ENCODE measurements around the gene FSCN2. TPM values are rescaled to one million over a fixed set of nuclear protein-coding genes. Genes with fewer than 3 reads are reported as not detected.

Gene FSCN2
- total RNA-seq, 1 experiment from 2014 or later = 2.9 TPM

DNA sequence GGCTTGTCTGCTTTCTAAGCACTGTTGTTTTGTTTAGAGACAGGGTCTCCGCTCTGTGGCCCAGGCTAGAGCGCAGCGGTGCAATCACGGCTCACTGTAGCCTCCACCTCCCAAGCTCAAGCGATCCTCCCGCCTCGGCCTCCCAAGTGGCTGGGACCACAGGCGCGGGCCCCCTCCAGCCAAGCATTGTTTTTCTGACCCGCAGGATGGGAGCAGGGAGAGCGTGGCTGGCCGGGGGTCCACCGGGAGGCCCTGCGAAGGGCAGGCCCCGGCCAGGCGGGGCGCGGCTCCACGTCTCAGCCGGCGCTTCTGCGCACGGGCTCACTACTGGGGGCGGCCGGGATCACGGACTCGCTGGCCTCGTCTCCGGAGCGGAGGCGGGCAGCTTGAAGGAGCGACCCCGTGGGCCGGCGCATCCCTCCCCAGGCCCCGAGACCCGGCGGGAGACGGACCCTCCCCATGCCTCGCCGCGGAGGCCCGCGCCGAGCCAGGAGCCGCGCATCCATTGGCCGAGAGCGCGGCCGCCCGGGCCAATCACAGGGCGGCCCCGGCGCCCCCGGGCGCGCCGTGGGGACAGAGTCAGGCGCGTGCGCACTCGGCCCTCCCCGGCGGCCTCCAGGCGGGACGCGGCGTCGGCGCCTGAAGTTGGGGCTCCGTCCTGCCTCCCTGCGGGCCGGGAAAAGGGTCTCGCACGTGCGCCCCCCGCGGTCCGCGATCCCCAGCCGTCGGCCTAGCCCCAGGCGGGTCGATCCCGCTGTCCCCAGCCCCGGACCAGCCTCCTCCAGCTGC is 40.5 kb upstream of the FSCN2 start:
- no peaks in the 10 kb centered on the region for H3K36me3 Mint-ChIP-seq (ENCODE audit: insufficient read depth, unreplicated experiment)
- no peaks in the 10 kb centered on the region for H3K9me3 ChIP-seq
- intact Hi-C loops (cut with micrococcal nuclease; ENCODE audit: unreplicated experiment) = no loop called here
- TF ChIP-seq, protein P1, sequence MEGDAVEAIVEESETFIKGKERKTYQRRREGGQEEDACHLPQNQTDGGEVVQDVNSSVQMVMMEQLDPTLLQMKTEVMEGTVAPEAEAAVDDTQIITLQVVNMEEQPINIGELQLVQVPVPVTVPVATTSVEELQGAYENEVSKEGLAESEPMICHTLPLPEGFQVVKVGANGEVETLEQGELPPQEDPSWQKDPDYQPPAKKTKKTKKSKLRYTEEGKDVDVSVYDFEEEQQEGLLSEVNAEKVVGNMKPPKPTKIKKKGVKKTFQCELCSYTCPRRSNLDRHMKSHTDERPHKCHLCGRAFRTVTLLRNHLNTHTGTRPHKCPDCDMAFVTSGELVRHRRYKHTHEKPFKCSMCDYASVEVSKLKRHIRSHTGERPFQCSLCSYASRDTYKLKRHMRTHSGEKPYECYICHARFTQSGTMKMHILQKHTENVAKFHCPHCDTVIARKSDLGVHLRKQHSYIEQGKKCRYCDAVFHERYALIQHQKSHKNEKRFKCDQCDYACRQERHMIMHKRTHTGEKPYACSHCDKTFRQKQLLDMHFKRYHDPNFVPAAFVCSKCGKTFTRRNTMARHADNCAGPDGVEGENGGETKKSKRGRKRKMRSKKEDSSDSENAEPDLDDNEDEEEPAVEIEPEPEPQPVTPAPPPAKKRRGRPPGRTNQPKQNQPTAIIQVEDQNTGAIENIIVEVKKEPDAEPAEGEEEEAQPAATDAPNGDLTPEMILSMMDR (IDR thresholded peaks at IDR 0.05; ENCODE audit: insufficient read depth in 1 of 2, low read depth in 1 of 2, low read length in 1 of 2, severe bottlenecking in 1 of 2, unreplicated experiment in 1 of 2) = no peak
- no peaks in the 10 kb centered on the region for H3K36me3 ChIP-seq (ENCODE audit: control insufficient read depth, insufficient read depth, low read length)
- H3K27me3 Mint-ChIP-seq (ENCODE audit: insufficient read depth, unreplicated experiment) = no peaks in the 10 kb centered on the region
- peak; percentile 79 to 92 for DNase-seq
- TSS peak; percentile 88 for BruUV-seq (replicated peaks)
- ChIA-PET CTCF (interaction anchor here (1.0 kb wide), 1 partner anchor 47 kb away, joined by 4 read pairs; no protein-coding TSS in a partner anchor), POLR2A (no interaction called here)
- H3K4me3 ChIP-seq (ENCODE audit: low read depth, low read length) = peak overlapping the region; percentile 89
- peaks cover 6% of the 10 kb centered on the region for H3K4me1 Mint-ChIP-seq (ENCODE audit: low read depth, unreplicated experiment)
- H3K4me1 ChIP-seq = peaks cover 22% of the 10 kb centered on the region
- H3K27me3 ChIP-seq (replicated peaks; ENCODE audit: control insufficient read depth, insufficient read depth, low read length) = no peaks in the 10 kb centered on the region
- H3K9me3 Mint-ChIP-seq (ENCODE audit: unreplicated experiment) = no peaks in the 10 kb centered on the region
- no peak overlapping the region for H3K27ac Mint-ChIP-seq (ENCODE audit: unreplicated experiment)
- H3K4me3 Mint-ChIP-seq (ENCODE audit: unreplicated experiment) = peak overlapping the region; percentile 53

DNA sequence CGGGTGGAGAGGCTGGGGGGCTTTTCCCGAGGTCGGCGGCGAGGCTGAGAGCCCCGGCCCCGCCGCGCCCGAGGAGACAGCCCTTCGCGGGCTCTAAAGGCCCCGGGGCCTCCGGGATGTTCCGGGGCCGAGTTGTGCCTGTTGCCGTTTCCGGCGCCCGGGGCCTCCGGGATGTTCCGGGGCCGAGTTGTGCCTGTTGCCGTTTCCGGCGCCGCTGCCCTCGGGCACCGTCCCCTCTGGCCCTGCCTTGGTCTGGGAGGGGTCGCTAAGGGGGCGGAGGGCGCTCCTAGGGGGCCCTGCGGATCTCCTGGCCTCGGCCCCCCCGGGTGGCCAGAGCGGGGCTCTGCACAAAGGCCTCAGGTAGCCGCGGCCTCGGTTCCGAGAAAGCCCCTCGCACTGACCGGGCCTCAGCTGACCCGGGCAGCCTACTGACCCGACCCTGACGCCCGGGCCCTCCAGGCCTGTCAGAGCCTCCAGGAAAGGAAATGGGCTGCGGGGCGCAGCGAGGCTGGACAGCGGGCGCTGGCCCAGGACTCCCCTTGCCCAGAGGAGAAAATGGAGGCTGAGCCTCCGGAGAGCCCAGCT is 39.8 kb upstream of the FSCN2 start:
- TSS peak; percentile 51 for BruUV-seq (replicated peaks)
- H3K9me3 ChIP-seq = no peaks in the 10 kb centered on the region
- no peaks in the 10 kb centered on the region for H3K27me3 Mint-ChIP-seq (ENCODE audit: insufficient read depth, unreplicated experiment)
- H3K4me1 ChIP-seq = peaks cover 19% of the 10 kb centered on the region
- intact Hi-C loops (cut with micrococcal nuclease; ENCODE audit: unreplicated experiment) = no loop called here
- H3K36me3 ChIP-seq (ENCODE audit: control insufficient read depth, insufficient read depth, low read length) = no peaks in the 10 kb centered on the region
- no peaks in the 10 kb centered on the region for H3K9me3 Mint-ChIP-seq (ENCODE audit: unreplicated experiment)
- TF ChIP-seq, protein P1 (IDR thresholded peaks at IDR 0.05; ENCODE audit: insufficient read depth in 1 of 2, low read depth in 1 of 2, low read length in 1 of 2, severe bottlenecking in 1 of 2, unreplicated experiment in 1 of 2) = no peak
- no peaks in the 10 kb centered on the region for H3K27me3 ChIP-seq (replicated peaks; ENCODE audit: control insufficient read depth, insufficient read depth, low read length)
- H3K4me3 ChIP-seq (ENCODE audit: low read depth, low read length) = peak overlapping the region; percentile 89
- peak overlapping the region; percentile 60 for H3K4me3 Mint-ChIP-seq (ENCODE audit: unreplicated experiment)
- no peak for DNase-seq
- POLR2A ChIA-PET = no interaction called here
- CTCF ChIA-PET = interaction anchor here (0.6 kb wide), 1 partner anchor 93 kb away, joined by 3 read pairs; the partner anchor contains the start of gene BAHCC1
- H3K36me3 Mint-ChIP-seq (ENCODE audit: insufficient read depth, unreplicated experiment) = no peaks in the 10 kb centered on the region
- peaks cover 6% of the 10 kb centered on the region for H3K4me1 Mint-ChIP-seq (ENCODE audit: low read depth, unreplicated experiment)
- H3K27ac Mint-ChIP-seq (ENCODE audit: unreplicated experiment) = no peak overlapping the region

DNA sequence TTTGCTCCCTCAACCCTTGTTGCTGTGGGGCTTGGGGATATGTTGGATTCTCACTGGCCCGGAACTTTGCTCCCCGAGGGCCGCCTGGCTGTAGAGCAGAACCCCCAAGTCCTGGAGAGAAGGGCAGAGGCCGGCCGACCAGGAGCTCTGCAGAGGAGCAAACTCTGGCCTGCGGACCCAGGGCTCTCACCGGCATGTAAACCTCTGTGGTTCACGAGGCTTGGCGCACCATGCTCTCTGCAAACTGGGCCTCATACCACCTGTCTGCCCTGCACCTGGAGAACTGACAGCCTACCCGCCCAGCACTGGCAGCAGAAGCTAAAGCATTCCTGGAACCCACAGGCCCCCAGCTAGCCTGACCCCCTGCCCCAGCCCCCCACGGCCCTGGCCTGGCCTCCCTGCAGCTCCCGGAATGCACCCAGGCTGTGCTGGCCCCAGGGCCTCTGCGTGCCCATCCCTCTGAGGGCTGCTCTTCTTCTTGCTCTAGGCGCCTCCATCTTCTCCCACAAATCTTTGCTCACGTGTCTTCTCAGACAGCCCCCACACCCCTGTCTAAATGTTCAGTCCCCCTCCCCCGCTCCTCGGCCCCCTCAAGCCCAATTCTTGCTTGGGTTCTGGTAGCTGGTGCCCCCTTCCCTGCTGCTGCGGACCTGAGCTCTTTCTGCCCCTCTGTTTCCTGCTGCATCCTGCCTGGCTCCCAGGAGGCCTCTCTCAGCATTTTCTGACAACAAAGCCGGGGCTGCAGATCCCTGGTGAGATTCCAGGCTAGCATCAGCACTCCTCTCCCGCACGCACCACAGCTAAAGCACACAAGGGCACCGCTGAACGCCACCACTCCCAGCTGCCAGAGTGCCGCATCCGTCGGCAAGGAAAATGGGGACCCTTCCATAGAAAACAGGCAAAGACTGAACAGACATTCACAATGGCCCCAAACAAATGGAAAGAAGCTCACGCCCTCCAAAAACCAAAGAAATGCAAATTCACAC is 38.9 kb upstream of the FSCN2 start:
- ChIA-PET POLR2A (interaction anchor here (0.6 kb wide), 1 partner anchor 267 kb away, joined by 5 read pairs; the partner anchor contains the start of gene CEP131), CTCF (interaction anchor here (0.5 to 0.6 kb wide), 2 partner anchors 94 to 238 kb away, joined by 3 read pairs; partner anchors contain the start of gene BAHCC1)
- TF ChIP-seq, protein P1 (IDR thresholded peaks at IDR 0.05; ENCODE audit: insufficient read depth in 1 of 2, low read depth in 1 of 2, low read length in 1 of 2, severe bottlenecking in 1 of 2, unreplicated experiment in 1 of 2) = no peak
- no peaks in the 10 kb centered on the region for H3K36me3 Mint-ChIP-seq (ENCODE audit: insufficient read depth, unreplicated experiment)
- Histone ChIP-seq H3K4me1 (peaks cover 12% of the 10 kb centered on the region), H3K36me3 (ENCODE audit: control insufficient read depth, insufficient read depth, low read length) (no peaks in the 10 kb centered on the region), H3K27me3 (replicated peaks; ENCODE audit: control insufficient read depth, insufficient read depth, low read length) (no peaks in the 10 kb centered on the region), H3K9me3 (no peaks in the 10 kb centered on the region), H3K4me3 (ENCODE audit: low read depth, low read length) (no peak overlapping the region)
- no peaks in the 10 kb centered on the region for H3K27me3 Mint-ChIP-seq (ENCODE audit: insufficient read depth, unreplicated experiment)
- BruUV-seq (replicated peaks) = no TSS peak
- H3K9me3 Mint-ChIP-seq (ENCODE audit: unreplicated experiment) = no peaks in the 10 kb centered on the region
- peak overlapping the region; percentile 60 for H3K4me3 Mint-ChIP-seq (ENCODE audit: unreplicated experiment)
- H3K4me1 Mint-ChIP-seq (ENCODE audit: low read depth, unreplicated experiment) = peaks cover 6% of the 10 kb centered on the region
- intact Hi-C loops (cut with micrococcal nuclease; ENCODE audit: unreplicated experiment) = no loop called here
- peak overlapping the region; percentile 69 for H3K27ac Mint-ChIP-seq (ENCODE audit: unreplicated experiment)
- no peak for DNase-seq
